ENCODE results near the gene LRG1.

DNA sequence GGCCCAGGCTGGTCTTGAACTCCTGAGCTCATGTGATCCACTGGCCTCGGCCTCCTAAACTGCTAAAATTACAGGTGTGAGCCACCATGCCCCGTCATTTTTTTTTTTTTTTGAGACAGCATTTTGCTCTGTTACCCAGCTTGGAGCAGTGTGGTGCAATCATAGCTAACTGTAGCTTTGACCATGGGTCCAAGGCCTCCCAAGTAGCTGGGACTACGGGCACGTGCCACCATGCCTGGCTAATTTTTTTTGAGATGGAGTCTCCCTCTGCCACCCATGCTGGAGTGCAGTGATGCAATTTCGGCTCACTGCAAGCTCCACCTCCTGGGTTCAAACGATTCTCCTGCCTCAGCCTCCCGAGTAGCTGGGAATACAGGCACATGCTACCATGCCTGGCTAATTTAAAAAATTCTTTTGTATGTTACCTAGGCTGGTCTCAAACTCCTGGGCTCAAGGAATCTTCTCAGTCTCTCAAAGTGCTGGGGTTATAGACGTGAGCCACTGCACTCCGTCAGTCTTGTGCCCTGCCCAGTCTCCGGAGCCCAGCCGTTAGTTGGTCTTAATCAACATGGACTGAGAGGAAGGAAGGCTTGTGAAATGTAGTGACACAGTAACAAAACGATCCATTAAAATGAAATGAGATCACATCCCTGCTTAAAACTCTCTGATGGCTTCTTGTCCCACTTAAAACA lies 1.4 kb upstream of the LRG1 start:
- TF ChIP-seq RFX5 (IDR thresholded peaks at IDR 0.05; ENCODE audit: low read length) = no peak
- TF ChIP-seq MXI1 (IDR thresholded peaks at IDR 0.05; ENCODE audit: low read depth, low read length) = no peak
- TF ChIP-seq, protein P1, sequence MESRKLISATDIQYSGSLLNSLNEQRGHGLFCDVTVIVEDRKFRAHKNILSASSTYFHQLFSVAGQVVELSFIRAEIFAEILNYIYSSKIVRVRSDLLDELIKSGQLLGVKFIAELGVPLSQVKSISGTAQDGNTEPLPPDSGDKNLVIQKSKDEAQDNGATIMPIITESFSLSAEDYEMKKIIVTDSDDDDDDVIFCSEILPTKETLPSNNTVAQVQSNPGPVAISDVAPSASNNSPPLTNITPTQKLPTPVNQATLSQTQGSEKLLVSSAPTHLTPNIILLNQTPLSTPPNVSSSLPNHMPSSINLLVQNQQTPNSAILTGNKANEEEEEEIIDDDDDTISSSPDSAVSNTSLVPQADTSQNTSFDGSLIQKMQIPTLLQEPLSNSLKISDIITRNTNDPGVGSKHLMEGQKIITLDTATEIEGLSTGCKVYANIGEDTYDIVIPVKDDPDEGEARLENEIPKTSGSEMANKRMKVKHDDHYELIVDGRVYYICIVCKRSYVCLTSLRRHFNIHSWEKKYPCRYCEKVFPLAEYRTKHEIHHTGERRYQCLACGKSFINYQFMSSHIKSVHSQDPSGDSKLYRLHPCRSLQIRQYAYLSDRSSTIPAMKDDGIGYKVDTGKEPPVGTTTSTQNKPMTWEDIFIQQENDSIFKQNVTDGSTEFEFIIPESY (IDR thresholded peaks at IDR 0.05; ENCODE audit: borderline replicate concordance, low read depth) = no peak
- TF ChIP-seq, protein P2, sequence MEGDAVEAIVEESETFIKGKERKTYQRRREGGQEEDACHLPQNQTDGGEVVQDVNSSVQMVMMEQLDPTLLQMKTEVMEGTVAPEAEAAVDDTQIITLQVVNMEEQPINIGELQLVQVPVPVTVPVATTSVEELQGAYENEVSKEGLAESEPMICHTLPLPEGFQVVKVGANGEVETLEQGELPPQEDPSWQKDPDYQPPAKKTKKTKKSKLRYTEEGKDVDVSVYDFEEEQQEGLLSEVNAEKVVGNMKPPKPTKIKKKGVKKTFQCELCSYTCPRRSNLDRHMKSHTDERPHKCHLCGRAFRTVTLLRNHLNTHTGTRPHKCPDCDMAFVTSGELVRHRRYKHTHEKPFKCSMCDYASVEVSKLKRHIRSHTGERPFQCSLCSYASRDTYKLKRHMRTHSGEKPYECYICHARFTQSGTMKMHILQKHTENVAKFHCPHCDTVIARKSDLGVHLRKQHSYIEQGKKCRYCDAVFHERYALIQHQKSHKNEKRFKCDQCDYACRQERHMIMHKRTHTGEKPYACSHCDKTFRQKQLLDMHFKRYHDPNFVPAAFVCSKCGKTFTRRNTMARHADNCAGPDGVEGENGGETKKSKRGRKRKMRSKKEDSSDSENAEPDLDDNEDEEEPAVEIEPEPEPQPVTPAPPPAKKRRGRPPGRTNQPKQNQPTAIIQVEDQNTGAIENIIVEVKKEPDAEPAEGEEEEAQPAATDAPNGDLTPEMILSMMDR (IDR thresholded peaks at IDR 0.05) = no peak
- no peak for TF ChIP-seq GABPA (IDR thresholded peaks at IDR 0.05; ENCODE audit: low read depth)
- TF ChIP-seq EP300 (IDR thresholded peaks at IDR 0.05; ENCODE audit: borderline replicate concordance in 1 of 2, low read depth in 1 of 2, low read length in 1 of 2) = no peak
- no peak for TF ChIP-seq POLR2AphosphoS5 (IDR thresholded peaks at IDR 0.05; ENCODE audit: low read depth, low read length)
- TF ChIP-seq CHD2 (IDR thresholded peaks at IDR 0.05; ENCODE audit: low read length, partially characterized antibody) = no peak
- TF ChIP-seq SIN3A (IDR thresholded peaks at IDR 0.05; ENCODE audit: borderline replicate concordance, low read depth, low read length) = no peak
- no peak for TF ChIP-seq FOXJ3 (CRISPR knock-in tag; IDR thresholded peaks at IDR 0.05)
- TF ChIP-seq RAD21 (IDR thresholded peaks at IDR 0.05; ENCODE audit: low read length) = no peak
- TF ChIP-seq ELF1 (IDR thresholded peaks at IDR 0.05) = no peak

Data from SK-N-SH (cell line).